Hepatocyte (in vitro differentiated cells): ENCODE data around the gene PACSIN2. TPM values are rescaled to one million over a fixed set of nuclear protein-coding genes. Genes with fewer than 3 reads are reported as not detected.

Experiments used
- DNase-seq: peaks from one replicate; pipeline ENCODE4 v3.0.0-alpha.2; 2016; ENCODE audit warnings: low spot score
- H2AFZ ChIP-seq: fragments of 200-600 bp; sonication (generic); 2 replicates; pipeline ENCODE4 v1.6.0; 2016; ENCODE audit warnings: antibody characterized with exemption, mild to moderate bottlenecking
- H3K27ac ChIP-seq: fragments of 200-600 bp; sonication (generic); 2 replicates; pipeline ENCODE4 v1.5.1; 2016; ENCODE audit warnings: mild to moderate bottlenecking
- H3K27me3 ChIP-seq: fragments of 200-600 bp; sonication (generic); 2 replicates; pipeline ENCODE4 v1.6.1; 2016
- H3K36me3 ChIP-seq: fragments of 200-600 bp; sonication (generic); replicated peaks from 2 replicates; pipeline ENCODE4 v1.5.1; 2016; ENCODE audit warnings: low read depth; ENCODE audit not compliant: insufficient read depth
- H3K4me1 ChIP-seq: fragments of 200-600 bp; sonication (generic); 2 replicates; pipeline ENCODE4 v1.5.1; 2016; ENCODE audit warnings: mild to moderate bottlenecking, moderate library complexity; ENCODE audit not compliant: insufficient read depth
- H3K4me2 ChIP-seq: fragments of 200-600 bp; sonication (generic); 2 replicates; pipeline ENCODE4 v1.6.0; 2016
- H3K4me3 ChIP-seq: fragments of 200-600 bp; sonication (generic); 2 replicates; pipeline ENCODE4 v1.5.1; 2016; ENCODE audit warnings: mild to moderate bottlenecking
- H3K79me2 ChIP-seq: fragments of 200-600 bp; sonication (generic); 2 replicates; pipeline ENCODE4 v1.6.0; 2017; ENCODE audit warnings: mild to moderate bottlenecking
- H3K9me2 ChIP-seq: fragments of 200-600 bp; sonication (generic); replicated peaks from 2 replicates; pipeline ENCODE4 v1.6.0; 2017; ENCODE audit warnings: mild to moderate bottlenecking; ENCODE audit not compliant: insufficient read depth
- H3K9me3 ChIP-seq: fragments of 200-600 bp; sonication (generic); 2 replicates; pipeline ENCODE4 v1.5.1; 2016; ENCODE audit warnings: low read depth, mild to moderate bottlenecking
- H4K20me1 ChIP-seq: fragments of 200-600 bp; sonication (generic); 2 replicates; pipeline ENCODE4 v1.6.0; 2016; ENCODE audit warnings: mild to moderate bottlenecking; ENCODE audit not compliant: insufficient read depth, poor library complexity, severe bottlenecking
- EZH2 ChIP-seq: fragments of 200-600 bp; sonication (generic); IDR thresholded peaks from 2 replicates; pipeline ENCODE4 v1.6.1; 2016; ENCODE audit warnings: antibody characterized with exemption, mild to moderate bottlenecking, borderline replicate concordance
- EZH2phosphoT487 ChIP-seq: fragments of 200-600 bp; sonication (generic); IDR thresholded peaks from one replicate; pipeline ENCODE4 v1.6.1; 2018; ENCODE audit warnings: antibody characterized with exemption, mild to moderate bottlenecking, low read depth, moderate library complexity; ENCODE audit not compliant: unreplicated experiment, severe bottlenecking
- WGBS: methylation state at CpG from one replicate; pipeline ENCODE4 v1.1.6; 2016; ENCODE audit warnings: low lambda C conversion rate; ENCODE audit errors: missing lambda C conversion rate; 5-methylcytosine and 5-hydroxymethylcytosine counted together
- polyA plus RNA-seq: library from polyadenylated mRNA; unstranded; fragments of >200 nt; fragmentation: Nextera tagmentation; extraction: Ambion mirVana; gene quantifications from 2 replicates; pipeline ENCODE4 v1.2.1, GENCODE V29; 2016
- total RNA-seq: library from RNA; depleted of rRNA; stranded (reverse); fragments of >200 nt; gene quantifications from 2 replicates; pipeline ENCODE4 v1.2.3, GENCODE V29; 2014
- TF ChIP-seq, protein P1 (sequence below): fragments of 200-600 bp; sonication (generic); IDR thresholded peaks from 2 replicates; pipeline ENCODE4 v1.5.1; 2016; ENCODE audit warnings: antibody characterized with exemption, mild to moderate bottlenecking; ENCODE audit not compliant: poor library complexity

Gene PACSIN2
- total and polyA plus RNA-seq, 2 experiments from 2014 or later = 77.7 to 86.3 TPM

DNA sequence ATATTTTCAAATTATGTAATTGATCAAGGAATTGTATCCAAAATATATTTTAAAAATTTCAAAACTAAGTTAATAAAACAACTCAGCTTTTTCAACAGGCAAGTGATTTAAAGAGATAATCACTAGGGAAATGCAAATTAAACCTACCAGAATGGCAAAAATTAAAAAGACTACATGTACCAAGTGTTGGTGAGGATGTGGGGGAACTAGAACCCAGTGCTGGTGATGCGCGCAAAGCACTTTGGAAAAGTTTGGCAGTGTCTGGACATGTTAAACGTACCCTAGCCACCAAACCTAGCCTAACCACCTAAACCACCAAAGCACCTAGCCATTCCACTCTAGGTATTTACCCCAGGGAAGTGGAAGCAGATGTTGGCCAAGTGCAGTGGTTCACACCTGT, 22.9 kb downstream of the PACSIN2 start:
- peaks cover 57% of the 10 kb centered on the region for H3K4me1 ChIP-seq
- peaks cover 9% of the 10 kb centered on the region for H4K20me1 ChIP-seq
- no peaks in the 10 kb centered on the region for H3K9me2 ChIP-seq
- peaks cover 89% of the 10 kb centered on the region for H3K79me2 ChIP-seq
- no peak overlapping the region for H2AFZ ChIP-seq
- H3K9me3 ChIP-seq = no peaks in the 10 kb centered on the region
- no peak for TF ChIP-seq EZH2
- TF ChIP-seq EZH2phosphoT487 = no peak
- TF ChIP-seq, protein P1, sequence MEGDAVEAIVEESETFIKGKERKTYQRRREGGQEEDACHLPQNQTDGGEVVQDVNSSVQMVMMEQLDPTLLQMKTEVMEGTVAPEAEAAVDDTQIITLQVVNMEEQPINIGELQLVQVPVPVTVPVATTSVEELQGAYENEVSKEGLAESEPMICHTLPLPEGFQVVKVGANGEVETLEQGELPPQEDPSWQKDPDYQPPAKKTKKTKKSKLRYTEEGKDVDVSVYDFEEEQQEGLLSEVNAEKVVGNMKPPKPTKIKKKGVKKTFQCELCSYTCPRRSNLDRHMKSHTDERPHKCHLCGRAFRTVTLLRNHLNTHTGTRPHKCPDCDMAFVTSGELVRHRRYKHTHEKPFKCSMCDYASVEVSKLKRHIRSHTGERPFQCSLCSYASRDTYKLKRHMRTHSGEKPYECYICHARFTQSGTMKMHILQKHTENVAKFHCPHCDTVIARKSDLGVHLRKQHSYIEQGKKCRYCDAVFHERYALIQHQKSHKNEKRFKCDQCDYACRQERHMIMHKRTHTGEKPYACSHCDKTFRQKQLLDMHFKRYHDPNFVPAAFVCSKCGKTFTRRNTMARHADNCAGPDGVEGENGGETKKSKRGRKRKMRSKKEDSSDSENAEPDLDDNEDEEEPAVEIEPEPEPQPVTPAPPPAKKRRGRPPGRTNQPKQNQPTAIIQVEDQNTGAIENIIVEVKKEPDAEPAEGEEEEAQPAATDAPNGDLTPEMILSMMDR = no peak
- WGBS = 98% methylated on average over 3 of the region's 3 CpGs
- H3K36me3 ChIP-seq = no peaks in the 10 kb centered on the region
- H3K4me3 ChIP-seq = no peak overlapping the region
- DNase-seq = no peak
- no peaks in the 10 kb centered on the region for H3K27me3 ChIP-seq
- H3K4me2 ChIP-seq = no peak overlapping the region
- peak overlapping the region; percentile 94 for H3K27ac ChIP-seq

DNA sequence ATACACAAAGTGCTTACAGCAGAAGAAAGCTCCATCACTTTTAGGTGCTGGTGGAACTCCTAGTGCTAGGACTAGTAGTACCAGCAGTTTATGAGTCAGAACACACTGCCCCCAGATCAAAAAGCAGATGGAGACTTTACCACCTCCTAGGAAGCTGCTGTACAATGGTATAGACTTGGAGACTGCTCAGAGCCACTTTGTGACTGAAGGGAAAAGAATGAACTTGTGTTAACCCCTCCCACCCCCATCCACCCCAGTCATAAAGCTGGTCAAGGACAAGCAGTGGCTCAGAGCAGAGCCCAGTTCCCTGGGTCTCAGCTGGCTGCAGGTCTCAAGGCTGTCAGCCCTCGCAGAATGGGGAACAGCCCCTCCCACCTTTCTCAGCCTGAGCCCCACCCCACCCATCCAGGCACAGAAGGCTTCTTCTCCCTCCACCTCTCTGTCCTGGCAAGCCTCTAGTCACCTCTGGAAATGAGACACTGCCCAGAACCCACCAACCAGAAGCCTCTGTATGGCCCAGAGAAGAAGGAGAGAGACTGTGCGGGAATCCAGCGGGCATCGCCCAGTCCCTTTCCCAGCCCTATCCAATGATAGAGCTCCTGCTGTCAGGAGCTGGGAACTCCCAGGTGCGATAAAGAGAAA, 23.8 kb downstream of the PACSIN2 start:
- peak; percentile 75 for DNase-seq
- Histone ChIP-seq H4K20me1 (peaks cover 17% of the 10 kb centered on the region), H3K79me2 (peaks cover 89% of the 10 kb centered on the region), H3K4me3 (no peak overlapping the region), H3K27me3 (no peaks in the 10 kb centered on the region), H3K36me3 (no peaks in the 10 kb centered on the region), H3K4me1 (peaks cover 48% of the 10 kb centered on the region), H3K9me3 (no peaks in the 10 kb centered on the region), H2AFZ (no peak overlapping the region), H3K9me2 (no peaks in the 10 kb centered on the region), H3K27ac (peak overlapping the region; percentile 94), H3K4me2 (peak overlapping the region; percentile 47)
- 56% methylated on average over 5 of the region's 5 CpGs for WGBS
- TF ChIP-seq EZH2 (no peak), EZH2phosphoT487 (no peak)
- TF ChIP-seq, protein P1 = no peak

DNA sequence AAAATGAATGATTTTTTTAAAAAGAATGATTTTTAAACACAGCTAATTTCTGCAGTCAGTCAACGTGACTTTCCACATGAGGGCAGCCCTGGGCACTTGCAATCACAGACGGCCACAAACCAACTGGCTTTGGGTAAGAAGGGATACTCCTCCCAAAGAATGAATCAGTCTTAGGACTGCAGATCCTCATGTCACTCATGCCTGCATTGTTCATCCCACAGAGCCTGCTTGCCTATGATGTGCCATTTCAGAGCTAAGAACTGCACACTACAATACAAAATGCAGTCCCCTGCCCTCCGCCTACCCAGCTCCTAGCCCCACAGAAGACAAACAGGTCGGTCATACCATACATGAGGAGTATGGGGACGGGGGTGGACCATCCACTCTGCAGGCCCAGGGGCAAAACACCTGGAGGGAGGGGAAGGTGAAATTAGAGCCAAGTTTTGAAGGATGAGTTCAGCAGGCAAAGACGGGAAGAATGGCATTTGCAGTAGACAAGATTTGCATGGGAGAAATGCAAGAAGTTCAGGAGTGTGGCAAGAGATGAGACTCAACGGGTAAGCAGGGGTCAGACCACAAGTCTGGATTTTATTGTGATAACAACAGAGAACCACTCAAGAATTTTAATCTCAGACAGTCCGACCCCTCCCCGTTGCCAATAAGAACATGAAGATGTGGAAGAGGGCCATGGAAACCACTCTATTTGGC, 24.7 kb downstream of the PACSIN2 start:
- H3K27me3 ChIP-seq = no peaks in the 10 kb centered on the region
- peak overlapping the region; percentile 47 for H3K4me2 ChIP-seq
- no peak overlapping the region for H3K4me3 ChIP-seq
- no peaks in the 10 kb centered on the region for H3K9me2 ChIP-seq
- H3K36me3 ChIP-seq = no peaks in the 10 kb centered on the region
- peaks cover 91% of the 10 kb centered on the region for H3K79me2 ChIP-seq
- peak; percentile 72 for DNase-seq
- H3K4me1 ChIP-seq = peaks cover 45% of the 10 kb centered on the region
- 62% methylated on average over 9 of the region's 9 CpGs for WGBS
- no peak for TF ChIP-seq EZH2
- TF ChIP-seq, protein P1 = peak; percentile 44
- H3K9me3 ChIP-seq = no peaks in the 10 kb centered on the region
- H4K20me1 ChIP-seq = peaks cover 18% of the 10 kb centered on the region
- H3K27ac ChIP-seq = peak overlapping the region; percentile 94
- no peak overlapping the region for H2AFZ ChIP-seq
